GM18520 (cell line): Measurements from ENCODE around the gene FGF10.

Experiments used
- ATAC-seq: cut with Tn5 transposase; IDR thresholded peaks from one replicate; pipeline ENCODE4 v1.9.1; 2021; ENCODE audit not compliant: unreplicated experiment

The FGF10 gene

DNA sequence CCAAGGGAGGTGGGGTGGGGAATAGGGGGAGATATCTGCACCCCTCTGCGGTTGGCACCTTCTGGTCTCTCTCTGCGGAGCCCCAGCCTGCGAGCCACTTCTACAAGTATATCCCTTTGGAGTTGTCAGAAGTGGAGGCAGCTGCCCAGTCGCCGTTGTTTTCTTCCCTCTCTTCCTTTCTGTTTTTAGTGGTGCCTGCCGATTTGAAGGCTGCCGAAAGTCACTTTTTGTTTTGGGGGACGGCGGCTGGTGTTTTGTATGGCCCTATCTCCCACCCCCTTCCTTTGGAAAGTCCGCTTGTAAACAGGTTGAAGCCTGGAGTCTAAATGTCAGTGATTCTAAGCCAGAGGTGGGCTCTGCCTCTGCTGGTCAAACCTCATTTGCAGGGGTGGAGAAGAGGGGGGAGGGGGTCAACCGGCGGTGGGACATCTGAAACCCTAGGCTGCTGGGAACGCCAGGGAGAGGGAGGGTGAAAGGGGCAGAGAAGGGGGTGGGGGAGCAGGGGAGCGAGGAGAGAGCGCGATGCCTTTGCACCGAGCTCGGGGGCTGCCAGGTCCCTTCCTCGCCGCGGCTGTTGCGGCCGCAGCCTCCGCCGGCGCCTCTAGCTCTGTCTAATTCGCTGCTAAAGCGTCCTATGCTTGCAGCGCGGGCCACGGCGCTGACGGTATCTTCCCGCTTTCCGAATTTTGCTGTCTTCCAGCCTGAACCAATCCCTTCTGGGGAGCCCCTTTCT lies at the start of gene FGF10:
Gene FGF10 (minus strand): TSS at position 331 of the 733 bp plus-strand sequence. CDS start 738 bp downstream, outside the sequence.
- ATAC-seq = no peak

- no peak for ATAC-seq
Observed at GRCh38 chr5:44426944-44427343, 37.7 kb upstream of the FGF10 start.

GRCh38 chr5:44412286-44412685 lies 23.1 kb upstream of the FGF10 start:
- no peak for ATAC-seq

- ATAC-seq = peak; percentile 94
Observed at GRCh38 chr5:44402084-44402483, 12.9 kb upstream of the FGF10 start.

- ATAC-seq = no peak
Observed at GRCh38 chr5:44401611-44402010, 12.4 kb upstream of the FGF10 start.

DNA sequence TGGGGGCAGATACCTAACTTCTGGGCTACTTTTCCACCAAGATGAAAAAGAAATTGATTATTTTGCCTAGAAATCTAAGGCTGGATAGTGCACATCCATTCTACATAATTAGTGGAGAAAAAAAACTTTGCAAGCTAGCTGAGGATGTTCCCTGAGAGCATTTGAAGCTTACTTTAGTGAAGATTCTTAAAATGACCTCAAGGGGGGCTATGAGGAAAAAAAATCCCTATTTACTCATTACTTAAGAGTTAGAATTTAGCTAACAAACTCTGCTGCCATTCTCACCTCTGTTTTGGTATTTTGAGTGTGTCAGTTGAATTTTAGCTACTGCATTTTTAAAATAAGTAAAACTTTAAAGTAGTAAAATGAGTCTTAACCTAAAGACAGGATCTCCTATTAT lies 9.2 kb upstream of the FGF10 start:
- ATAC-seq = no peak

DNA sequence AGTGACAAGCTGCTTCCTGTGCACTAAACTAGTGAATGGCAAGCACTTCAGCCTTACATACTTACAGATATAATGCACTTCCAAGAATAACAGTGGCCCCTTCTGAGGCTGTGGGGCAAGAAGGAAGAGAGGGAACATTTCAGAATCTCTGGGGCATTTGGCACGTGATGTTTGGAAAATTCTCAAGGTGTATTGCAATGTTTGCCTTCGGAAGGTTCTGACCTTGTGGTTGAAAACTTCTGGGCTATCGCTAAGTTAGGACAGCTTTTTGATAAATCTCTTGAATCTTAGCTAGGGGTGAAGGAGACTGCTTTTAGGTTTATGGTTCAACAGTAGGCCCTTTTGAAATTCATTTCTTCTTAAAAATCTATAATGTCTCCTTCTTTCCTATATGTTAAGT lies 7.1 kb upstream of the FGF10 start:
- ATAC-seq = no peak

GRCh38 chr5:44390351-44390750 lies 1.1 kb upstream of the FGF10 start:
- no peak for ATAC-seq

GRCh38 chr5:44389823-44390143 lies 563 bp upstream of the FGF10 start:
- ATAC-seq = no peak

- no peak for ATAC-seq
Observed at GRCh38 chr5:44388321-44389089, 715 bp downstream of the FGF10 start.

GRCh38 chr5:44387921-44388320 lies 1.3 kb downstream of the FGF10 start:
- ATAC-seq = no peak

GRCh38 chr5:44387406-44387805 lies 1.8 kb downstream of the FGF10 start:
- ATAC-seq = no peak

GRCh38 chr5:44385291-44385900 lies 3.8 kb downstream of the FGF10 start:
- ATAC-seq = no peak

DNA sequence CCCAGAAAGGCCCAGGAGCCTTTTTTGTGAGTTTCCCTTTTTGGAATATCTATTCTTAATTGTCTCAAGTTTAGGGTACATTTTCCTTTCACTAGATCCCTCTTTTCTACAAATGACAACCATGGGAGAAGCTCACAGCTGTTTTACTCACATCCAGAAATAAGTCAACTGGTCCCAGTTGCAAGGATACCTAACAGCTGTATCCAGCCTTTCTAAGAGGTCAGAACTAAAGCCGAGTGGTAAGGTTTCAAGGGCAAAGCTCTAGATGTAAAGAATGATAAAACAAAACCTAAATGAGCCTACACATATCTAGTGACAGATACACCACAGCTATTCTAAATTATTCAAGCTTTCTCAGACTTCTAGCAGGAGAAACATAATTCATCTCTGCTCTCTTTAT lies 4.4 kb downstream of the FGF10 start:
- no peak for ATAC-seq

DNA sequence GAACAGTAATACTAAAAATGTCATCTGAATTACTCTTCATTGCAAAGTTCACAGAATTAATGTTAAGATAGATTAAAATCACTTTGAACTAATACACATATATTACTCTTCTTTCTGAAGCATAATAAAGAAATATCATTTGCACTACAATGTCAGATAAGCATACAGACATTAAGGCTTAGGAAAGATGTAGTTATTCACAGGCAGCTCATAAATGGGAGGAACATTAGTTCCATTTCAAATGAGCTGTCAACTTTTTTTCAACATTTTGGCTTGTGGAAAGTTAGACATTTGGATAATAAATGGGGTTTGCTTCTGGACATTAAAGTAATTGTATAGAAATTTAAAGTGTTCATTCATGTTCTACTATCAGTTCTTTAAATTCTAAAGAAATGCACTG lies 6.3 kb downstream of the FGF10 start:
- no peak for ATAC-seq

DNA sequence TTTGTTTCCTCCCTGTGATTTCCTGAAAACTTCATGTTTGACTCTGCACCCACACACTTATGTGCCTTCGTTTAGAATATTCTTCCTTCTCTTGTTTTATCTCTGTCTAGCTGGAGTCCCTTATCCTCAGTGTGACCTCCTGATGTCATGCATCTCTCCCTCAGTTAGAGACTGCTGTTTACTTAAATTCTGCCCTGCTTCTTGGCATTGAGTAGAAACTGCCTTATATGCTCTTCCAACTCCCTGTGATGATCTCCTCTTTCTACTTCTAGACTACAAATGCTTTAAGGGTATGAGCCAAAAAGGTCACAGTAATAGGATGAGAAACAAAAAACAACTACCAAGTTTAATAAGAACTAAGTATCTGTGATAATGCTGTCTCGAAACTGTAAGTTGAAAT lies 12.2 kb downstream of the FGF10 start:
- no peak for ATAC-seq

DNA sequence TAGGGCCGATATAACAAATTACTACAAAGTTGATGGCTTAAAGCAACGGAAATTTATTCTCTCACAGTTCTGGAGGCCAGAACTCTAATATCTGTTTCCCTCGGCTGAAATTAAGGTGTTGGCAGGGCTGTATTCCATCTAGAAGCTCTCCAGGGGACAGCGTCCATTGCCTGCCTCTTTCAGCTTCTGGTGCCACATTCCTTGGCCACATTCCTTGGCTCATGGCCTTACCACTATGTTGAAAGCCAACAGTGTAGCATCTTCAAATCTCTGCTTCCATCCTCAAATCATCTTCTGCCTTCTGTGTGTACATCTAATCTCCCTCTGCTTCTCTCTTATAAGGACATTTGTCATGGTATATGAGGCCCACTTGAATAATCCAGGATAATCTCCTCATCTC lies 17.2 kb downstream of the FGF10 start:
- ATAC-seq = no peak

GRCh38 chr5:44367203-44367602 lies 22.0 kb downstream of the FGF10 start:
- no peak for ATAC-seq

DNA sequence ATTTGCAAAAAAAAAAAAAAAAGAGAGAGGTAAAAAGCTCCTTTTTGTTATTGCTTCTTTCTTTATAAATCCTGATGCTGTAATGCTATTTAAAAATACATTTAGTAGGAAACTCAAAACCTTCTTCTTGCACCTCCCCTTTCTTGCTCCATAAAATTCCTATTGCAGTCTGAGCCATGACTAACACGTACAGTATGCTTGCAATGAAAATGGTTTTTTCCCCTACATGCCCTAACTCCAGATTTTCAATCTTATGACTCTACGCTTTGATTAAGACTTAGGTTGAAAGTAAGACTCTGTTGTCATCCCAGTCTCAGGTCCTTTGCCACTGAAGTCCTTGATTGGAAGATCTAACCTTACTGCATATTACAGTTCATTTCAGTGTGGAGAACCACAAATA lies 23.9 kb downstream of the FGF10 start:
- no peak for ATAC-seq

- ATAC-seq = no peak
Observed at GRCh38 chr5:44364097-44364496, 25.1 kb downstream of the FGF10 start.

- no peak for ATAC-seq
Observed at GRCh38 chr5:44361342-44362001, 27.7 kb downstream of the FGF10 start.

- no peak for ATAC-seq
Observed at GRCh38 chr5:44360919-44361318, 28.3 kb downstream of the FGF10 start.
